Measurements from ENCODE around the gene XPNPEP1.

XPNPEP1 gene

DNA sequence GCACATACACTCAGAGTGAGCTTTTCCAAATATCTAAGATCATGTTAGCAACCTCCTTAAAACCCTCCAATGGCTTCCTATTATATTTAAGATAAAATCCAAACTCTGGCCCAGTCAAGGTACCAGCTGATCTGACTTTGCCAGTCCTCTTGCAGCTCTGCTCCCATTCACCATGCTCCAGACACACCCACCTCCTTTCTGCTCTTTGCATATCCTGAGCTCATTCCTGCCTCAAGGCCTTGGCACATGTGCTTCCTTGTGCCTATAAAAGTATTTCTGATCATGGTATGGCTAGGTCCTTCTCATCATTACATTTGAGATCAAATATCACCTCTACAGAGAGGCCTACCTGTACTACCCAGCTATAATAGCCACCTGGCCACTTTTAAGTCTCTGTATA is 27.5 kb downstream of the XPNPEP1 start:
- Histone ChIP-seq H3K4me3 (ENCODE audit: low read depth, low read length) (no peak overlapping the region), H3K27me3 (no peaks in the 10 kb centered on the region), H3K36me3 (peaks cover 14% of the 10 kb centered on the region), H3K4me1 (peaks cover 8% of the 10 kb centered on the region), H3K9me3 (no peaks in the 10 kb centered on the region)
- DNase-seq, result no peak
- TF ChIP-seq CTCF (IDR thresholded peaks at IDR 0.05; ENCODE audit: low read depth, low read length), result no peak

- DNase-seq, result no peak
- Histone ChIP-seq H3K4me3 (ENCODE audit: low read depth, low read length) (no peak overlapping the region), H3K4me1 (peaks cover 8% of the 10 kb centered on the region), H3K9me3 (no peaks in the 10 kb centered on the region), H3K36me3 (peaks cover 14% of the 10 kb centered on the region), H3K27me3 (no peaks in the 10 kb centered on the region)
- TF ChIP-seq CTCF (IDR thresholded peaks at IDR 0.05; ENCODE audit: low read depth, low read length), result no peak
Measured at GRCh38 chr10:109895095-109895818, 28.1 kb downstream of the XPNPEP1 start.

GRCh38 chr10:109894516-109894915 is 28.8 kb downstream of the XPNPEP1 start:
- Histone ChIP-seq H3K27me3 (no peaks in the 10 kb centered on the region), H3K36me3 (peaks cover 14% of the 10 kb centered on the region), H3K9me3 (no peaks in the 10 kb centered on the region), H3K4me3 (ENCODE audit: low read depth, low read length) (no peak overlapping the region), H3K4me1 (peaks cover 8% of the 10 kb centered on the region)
- DNase-seq, result no peak
- no peak for TF ChIP-seq CTCF (IDR thresholded peaks at IDR 0.05; ENCODE audit: low read depth, low read length)

- TF ChIP-seq CTCF (IDR thresholded peaks at IDR 0.05; ENCODE audit: low read depth, low read length), result no peak
- no peaks in the 10 kb centered on the region for H3K27me3 ChIP-seq
- H3K4me3 ChIP-seq (ENCODE audit: low read depth, low read length), result no peak overlapping the region
- peaks cover 8% of the 10 kb centered on the region for H3K4me1 ChIP-seq
- no peak for DNase-seq
- H3K36me3 ChIP-seq, result peaks cover 14% of the 10 kb centered on the region
- H3K9me3 ChIP-seq, result no peaks in the 10 kb centered on the region
Measured at GRCh38 chr10:109893386-109893785, 29.9 kb downstream of the XPNPEP1 start.

GRCh38 chr10:109892931-109893330 is 30.4 kb downstream of the XPNPEP1 start:
- DNase-seq, result no peak
- Histone ChIP-seq H3K27me3 (no peaks in the 10 kb centered on the region), H3K4me3 (ENCODE audit: low read depth, low read length) (no peak overlapping the region), H3K9me3 (no peaks in the 10 kb centered on the region), H3K36me3 (peaks cover 9% of the 10 kb centered on the region), H3K4me1 (peaks cover 8% of the 10 kb centered on the region)
- TF ChIP-seq CTCF (IDR thresholded peaks at IDR 0.05; ENCODE audit: low read depth, low read length), result no peak

GRCh38 chr10:109892117-109892516 is 31.2 kb downstream of the XPNPEP1 start:
- no peak for DNase-seq
- no peak overlapping the region for H3K4me3 ChIP-seq (ENCODE audit: low read depth, low read length)
- TF ChIP-seq CTCF (IDR thresholded peaks at IDR 0.05; ENCODE audit: low read depth, low read length), result no peak
- H3K4me1 ChIP-seq, result peaks cover 8% of the 10 kb centered on the region
- no peaks in the 10 kb centered on the region for H3K27me3 ChIP-seq
- H3K9me3 ChIP-seq, result no peaks in the 10 kb centered on the region
- peaks cover 7% of the 10 kb centered on the region for H3K36me3 ChIP-seq
